Measurements from ENCODE around the gene FANCB. TPM values are rescaled to one million over a fixed set of nuclear protein-coding genes. Genes with fewer than 3 reads are reported as not detected.

FANCB gene
- total RNA-seq = 2.3 and 4.4 TPM in 2 replicates

GRCh38 chrX:14872851-14873675 lies at the start of gene FANCB, which contains the start of gene MOSPD2:
Gene FANCB (minus strand): TSS chrX:14873069. CDS start chrX:14865510, 7,559 bp downstream.
Gene MOSPD2 (plus strand): TSS chrX:14873421. CDS start chrX:14873529, 108 bp downstream.

Other genes with a start within 250 kb of the FANCB start
- 10.7 and 15.7 TPM in 2 replicates for gene MOSPD2, start 352 bp upstream of the FANCB start, total RNA-seq